HL-60 (cell line): ENCODE results near the gene SPINDOC.

Experiments
- CTCF ChIP-seq: IDR thresholded peaks from one replicate; pipeline ENCODE4 v1.5.1; 2011; ENCODE audit warnings: low read length, control low read depth, inconsistent platforms; ENCODE audit not compliant: insufficient read depth
- POLR2AphosphoS5 ChIP-seq: IDR thresholded peaks from 2 replicates; pipeline ENCODE4 v1.6.1; 2012; ENCODE audit warnings: low read depth
- REST ChIP-seq: IDR thresholded peaks from 2 replicates; pipeline ENCODE4 v1.6.1; 2012; ENCODE audit warnings: low read depth; ENCODE audit not compliant: insufficient replicate concordance

- TF ChIP-seq POLR2AphosphoS5 (no peak), CTCF (no peak), REST (no peak)
Measured at GRCh38 chr11:63835158-63835545, 21.9 kb downstream of the SPINDOC start.
